CD4-positive, alpha-beta T cell (primary cell): ENCODE results near the gene BTBD19. TPM values are rescaled to one million over a fixed set of nuclear protein-coding genes. Genes with fewer than 3 reads are reported as not detected.

Experiments used
- ATAC-seq: fragments of 200-7000 bp; cut with Tn5 transposase; one replicate; pipeline ENCODE4 v1.10.0; 2022; ENCODE audit warnings: mild to moderate bottlenecking; ENCODE audit not compliant: poor library complexity
- CTCF ChIA-PET: fragments of 350-600 bp; sonication (Branson Sonifier 250); formaldehyde crosslinking; loops from one replicate; lab custom pipeline; 2021; ENCODE audit warnings: antibody characterized with exemption, inconsistent platforms; lab: Charles Lee
- POLR2A ChIA-PET: fragments of 350-600 bp; sonication (Branson Sonifier 250); formaldehyde crosslinking; loops from one replicate; lab custom pipeline; 2021; ENCODE audit warnings: antibody characterized with exemption, inconsistent platforms; lab: Charles Lee
- DNase-seq, 14 experiments: peaks; one replicate each; pipeline ENCODE4 v3.0.0-alpha.2; 2013 to 2020; ENCODE audit warnings: mixed read lengths in 2 of 14
- H3K27ac ChIP-seq, 2 donors: one replicate each; pipeline versions ENCODE4 v1.5.1 to v1.7.0; 2013; ENCODE audit warnings: low read length in 2 of 2, low read depth in 1 of 2, mild to moderate bottlenecking in 1 of 2
- H3K27me3 ChIP-seq, 2 experiments: 1 replicate in 1 of 2; 2 replicates in 1 of 2; pipeline versions ENCODE4 v1.6.1 to v1.7.0; 2013; ENCODE audit warnings: low read length in 2 of 2, control low read depth in 1 of 2, mild to moderate bottlenecking in 1 of 2, moderate library complexity in 1 of 2; ENCODE audit not compliant: insufficient read depth in 2 of 2, control insufficient read depth in 1 of 2
- H3K36me3 ChIP-seq: one replicate; pipeline ENCODE4 v1.6.1; 2013; ENCODE audit warnings: low read length, control low read depth; ENCODE audit not compliant: insufficient read depth
- H3K4me1 ChIP-seq: one replicate; pipeline ENCODE4 v1.6.1; 2013; ENCODE audit warnings: low read length, control low read depth; ENCODE audit not compliant: insufficient read depth
- H3K4me3 ChIP-seq: one replicate; pipeline ENCODE4 v1.5.1; 2013; ENCODE audit warnings: mild to moderate bottlenecking, low read length, moderate library complexity
- H3K9me3 ChIP-seq, 2 experiments: 1 replicate in 1 of 2; 2 replicates in 1 of 2; pipeline versions ENCODE4 v1.6.1 to v1.7.0; 2013; ENCODE audit warnings: low read length in 2 of 2, mild to moderate bottlenecking in 2 of 2, control low read depth in 1 of 2, moderate library complexity in 1 of 2; ENCODE audit not compliant: control insufficient read depth in 1 of 2, insufficient read depth in 1 of 2
- H3K27ac Mint-ChIP-seq: one replicate; pipeline ENCODE4 v1.8.0; 2020; ENCODE audit warnings: mixed read lengths
- H3K27me3 Mint-ChIP-seq: one replicate; pipeline ENCODE4 v1.8.0; 2021; ENCODE audit warnings: mixed read lengths
- H3K36me3 Mint-ChIP-seq: one replicate; pipeline ENCODE4 v1.8.0; 2021; ENCODE audit warnings: low read depth, mixed read lengths
- H3K4me1 Mint-ChIP-seq: one replicate; pipeline ENCODE4 v1.8.0; 2021; ENCODE audit warnings: low read depth, mixed read lengths
- H3K4me3 Mint-ChIP-seq: one replicate; pipeline ENCODE4 v1.8.0; 2020; ENCODE audit warnings: mild to moderate bottlenecking, mixed read lengths
- H3K9me3 Mint-ChIP-seq: one replicate; pipeline ENCODE4 v1.8.0; 2020; ENCODE audit warnings: mixed read lengths
- intact Hi-C, 2 experiments: fragments of 100-400 bp; cut with DNase I in 1 of 2; cut with micrococcal nuclease in 1 of 2; formaldehyde crosslinking; loops; one replicate each; pipeline versions ENCODE4 v1.15.1 to v1.9.0; 2023 to 2025; cut with DNase I, micrococcal nuclease
- total RNA-seq, 174 experiments: library from RNA in 2 of 174; stranded (reverse) in 2 of 174; gene quantifications; one replicate each; pipeline ENCODE4 v1.2.3 and lab custom pipeline; 2021 to 2026
- TF ChIP-seq, protein P1 (sequence below): fragments of 200-600 bp; IDR thresholded peaks from one replicate; pipeline ENCODE4 v1.8.0; 2022; ENCODE audit warnings: antibody characterized with exemption, mild to moderate bottlenecking

Gene BTBD19
- total RNA-seq, 2 experiments from 2014 or later, result 35.9 to 36.5 TPM

DNA sequence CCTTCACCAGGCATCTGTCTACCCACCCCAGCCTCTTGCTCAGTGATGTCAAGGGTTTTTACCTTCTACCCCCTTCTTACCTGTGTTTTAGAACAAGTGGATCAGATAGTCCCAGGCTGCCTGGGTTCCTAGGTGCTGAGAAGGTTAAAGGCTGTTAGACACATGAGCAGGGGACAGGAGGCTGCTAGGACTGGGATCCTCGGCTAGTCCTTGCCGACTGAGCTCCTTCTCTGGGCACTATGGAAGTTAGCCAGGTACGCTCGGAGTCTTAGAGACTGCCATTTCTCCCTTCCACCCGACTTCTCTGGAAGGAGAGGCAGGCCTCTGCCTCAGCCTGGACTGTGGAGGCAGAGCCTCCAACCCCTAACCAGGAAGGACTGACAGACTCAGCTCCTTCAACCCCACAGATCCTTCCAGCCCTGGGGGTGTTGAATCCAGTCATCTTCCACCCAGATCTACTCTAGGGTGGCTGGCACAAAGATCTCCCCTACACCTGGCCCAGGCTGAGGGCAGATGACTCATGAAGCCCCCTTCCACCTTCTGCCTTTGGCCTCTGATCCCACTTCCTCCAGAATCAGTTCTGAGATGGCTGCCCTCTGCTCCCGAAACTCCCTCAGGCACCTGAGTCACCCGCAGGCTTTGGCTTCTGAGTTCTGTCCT, 1.5 kb upstream of the BTBD19 start, which contains the start of gene DYNLT4:
DYNLT4 (minus strand) TSS at position 648 of the 660 bp plus-strand sequence. CDS start 683 bp downstream, outside the sequence.
- ChIA-PET POLR2A (interaction anchor here (0.6 to 16.3 kb wide), 9 partner anchors 16 to 497 kb away, joined by 3 to 599 read pairs (median 34); partner anchors contain the start of genes EIF2B3, HECTD3, RNU5D-1 and RPS8), CTCF (interaction anchor here (0.6 to 6.5 kb wide), 3 partner anchors 13 to 182 kb away, joined by 3 to 57 read pairs (median 6); partner anchors contain the start of gene RNU5D-1)
- peak within 1 kb of the TSS; percentile 99 to 100 for H3K27ac ChIP-seq
- Mint-ChIP-seq H3K9me3 (no peaks in the 10 kb centered on the region), H3K4me3 (peak within 1 kb of the TSS; percentile 83), H3K4me1 (peaks cover 79% of the 10 kb centered on the region), H3K27ac (peak within 1 kb of the TSS; percentile 99), H3K36me3 (peaks cover 68% of the 10 kb centered on the region), H3K27me3 (peaks cover 4% of the 10 kb centered on the region)
- intact Hi-C loops, result loop anchor here (10.0 kb wide), 3 partner anchors 178 to 778 kb away; partner anchors contain the start of genes NASP (in 2 of the 2), EIF2B3 (in 1 of the 2), HECTD3 (in 1 of the 2) and UROD (in 1 of the 2)
- H3K36me3 ChIP-seq, result peaks cover 50% of the 10 kb centered on the region
- H3K27me3 ChIP-seq, result no peaks in the 10 kb centered on the region
- no peak for DNase-seq
- TF ChIP-seq, protein P1, sequence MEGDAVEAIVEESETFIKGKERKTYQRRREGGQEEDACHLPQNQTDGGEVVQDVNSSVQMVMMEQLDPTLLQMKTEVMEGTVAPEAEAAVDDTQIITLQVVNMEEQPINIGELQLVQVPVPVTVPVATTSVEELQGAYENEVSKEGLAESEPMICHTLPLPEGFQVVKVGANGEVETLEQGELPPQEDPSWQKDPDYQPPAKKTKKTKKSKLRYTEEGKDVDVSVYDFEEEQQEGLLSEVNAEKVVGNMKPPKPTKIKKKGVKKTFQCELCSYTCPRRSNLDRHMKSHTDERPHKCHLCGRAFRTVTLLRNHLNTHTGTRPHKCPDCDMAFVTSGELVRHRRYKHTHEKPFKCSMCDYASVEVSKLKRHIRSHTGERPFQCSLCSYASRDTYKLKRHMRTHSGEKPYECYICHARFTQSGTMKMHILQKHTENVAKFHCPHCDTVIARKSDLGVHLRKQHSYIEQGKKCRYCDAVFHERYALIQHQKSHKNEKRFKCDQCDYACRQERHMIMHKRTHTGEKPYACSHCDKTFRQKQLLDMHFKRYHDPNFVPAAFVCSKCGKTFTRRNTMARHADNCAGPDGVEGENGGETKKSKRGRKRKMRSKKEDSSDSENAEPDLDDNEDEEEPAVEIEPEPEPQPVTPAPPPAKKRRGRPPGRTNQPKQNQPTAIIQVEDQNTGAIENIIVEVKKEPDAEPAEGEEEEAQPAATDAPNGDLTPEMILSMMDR, result no peak
- H3K4me3 ChIP-seq, result peak within 1 kb of the TSS; percentile 12
- ATAC-seq, result peak; percentile 6
- peaks cover 0 to 4% of the 10 kb centered on the region in 2 experiments for H3K9me3 ChIP-seq
- peaks cover 100% of the 10 kb centered on the region for H3K4me1 ChIP-seq

DNA sequence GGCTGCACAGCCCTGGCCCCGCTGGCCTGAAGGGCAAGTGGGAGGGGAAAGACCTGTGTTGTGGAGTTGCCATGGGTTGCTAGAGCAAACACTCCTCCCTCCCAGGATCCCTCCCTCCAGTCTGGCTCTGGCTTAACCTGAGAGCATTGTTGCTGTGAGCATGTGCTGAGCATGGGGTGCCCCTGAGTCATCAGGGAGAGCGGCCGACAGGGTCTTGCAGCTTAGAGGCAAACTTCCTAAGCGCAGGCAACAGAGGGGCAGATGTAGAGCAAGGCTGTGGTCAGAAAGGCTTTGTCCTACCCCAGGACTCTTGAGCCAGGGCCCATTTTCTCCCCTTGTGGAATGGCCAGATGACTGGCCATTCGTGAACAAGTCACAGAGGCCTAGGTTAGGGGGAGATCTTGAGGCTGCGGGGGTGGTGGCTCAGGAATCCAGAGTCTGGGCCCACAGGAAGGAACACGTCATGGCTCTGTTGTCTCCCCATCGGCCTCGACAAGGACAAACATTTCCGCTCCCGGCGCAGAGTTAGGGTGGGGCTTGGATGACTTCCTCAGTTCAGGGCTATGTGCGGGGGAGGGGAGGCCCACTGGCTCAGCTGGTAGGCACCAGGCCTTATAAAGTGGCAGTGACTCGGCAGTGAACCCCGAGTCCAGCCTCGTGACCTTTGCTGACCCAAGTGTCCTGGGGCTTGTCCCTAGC, 810 bp upstream of the BTBD19 start:
- Mint-ChIP-seq H3K27ac (peak overlapping the region; percentile 99), H3K4me3 (peak overlapping the region; percentile 83), H3K4me1 (peaks cover 79% of the 10 kb centered on the region), H3K36me3 (peaks cover 62% of the 10 kb centered on the region), H3K27me3 (peaks cover 4% of the 10 kb centered on the region), H3K9me3 (no peaks in the 10 kb centered on the region)
- H3K36me3 ChIP-seq, result peaks cover 43% of the 10 kb centered on the region
- ChIA-PET POLR2A (interaction anchor here (0.7 to 16.3 kb wide), 15 partner anchors 6 to 880 kb away, joined by 3 to 599 read pairs (median 11); partner anchors contain the start of genes CCDC163, EIF2B3, GPBP1L1 and HECTD3), CTCF (interaction anchor here (1.7 to 6.5 kb wide), 3 partner anchors 7 to 77 kb away, joined by 6 to 57 read pairs (median 36); partner anchors contain the start of genes PLK3 and RNU5D-1)
- intact Hi-C loops, result loop anchor here (10.0 kb wide), 3 partner anchors 177 to 777 kb away; partner anchors contain the start of genes NASP (in 2 of the 2), EIF2B3 (in 1 of the 2), HECTD3 (in 1 of the 2) and UROD (in 1 of the 2)
- TF ChIP-seq, protein P1, result no peak
- no peaks in the 10 kb centered on the region for H3K27me3 ChIP-seq
- peak overlapping the region; percentile 12 for H3K4me3 ChIP-seq
- H3K9me3 ChIP-seq, result peaks cover 0 to 4% of the 10 kb centered on the region in 2 experiments
- H3K27ac ChIP-seq, result peak overlapping the region; percentile 99 to 100
- ATAC-seq (peak; percentile 56), DNase-seq (peak; percentile 82 to 98 (median 94))
- H3K4me1 ChIP-seq, result peaks cover 100% of the 10 kb centered on the region
